Neural crest cell (in vitro differentiated cells): Measurements from ENCODE around the gene CCR6. TPM values are rescaled to one million over a fixed set of nuclear protein-coding genes. Genes with fewer than 3 reads are reported as not detected.

ENCODE experiments used
- DNase-seq: peaks from one replicate; pipeline ENCODE4 v3.0.0; 2021; ENCODE audit warnings: low read depth, mixed read lengths, low spot score
- H3K27ac Mint-ChIP-seq: one replicate; pipeline ENCODE4 v1.8.0; 2021; ENCODE audit warnings: mild to moderate bottlenecking, mixed read lengths; ENCODE audit not compliant: unreplicated experiment
- H3K27me3 Mint-ChIP-seq: 2 replicates; pipeline ENCODE4 v1.8.0; 2021; ENCODE audit warnings: low read depth, mild to moderate bottlenecking, mixed read lengths
- H3K36me3 Mint-ChIP-seq: 2 replicates; pipeline ENCODE4 v1.8.0; 2021; ENCODE audit warnings: low read depth, mild to moderate bottlenecking, mixed read lengths
- H3K4me1 Mint-ChIP-seq: 2 replicates; pipeline ENCODE4 v1.8.0; 2021; ENCODE audit warnings: mixed read lengths
- H3K4me3 Mint-ChIP-seq: one replicate; pipeline ENCODE4 v1.8.0; 2021; ENCODE audit warnings: mild to moderate bottlenecking, mixed read lengths
- H3K9me3 Mint-ChIP-seq: 2 replicates; pipeline ENCODE4 v1.8.0; 2021; ENCODE audit warnings: mixed read lengths
- CTCF ChIP-seq: fragments of 200-600 bp; sonication (generic); conservative IDR thresholded peaks from 2 replicates; pipeline ENCODE4 v1.5.0; 2021; ENCODE audit warnings: antibody characterized with exemption, mild to moderate bottlenecking
- total RNA-seq: library from RNA; stranded (reverse); gene quantifications from 2 replicates; pipeline ENCODE4 v1.2.1, GENCODE V29; 2021

CCR6 gene
- total RNA-seq, 1 donor from 2014 or later: not detected

- Mint-ChIP-seq H3K4me3 (no peak overlapping the region), H3K9me3 (no peaks in the 10 kb centered on the region), H3K27ac (no peak overlapping the region), H3K4me1 (peaks cover 8% of the 10 kb centered on the region), H3K27me3 (no peaks in the 10 kb centered on the region), H3K36me3 (no peaks in the 10 kb centered on the region)
- no peak for DNase-seq
- TF ChIP-seq CTCF: no peak
Measured at GRCh38 chr6:167112421-167112820, 10.5 kb upstream of the CCR6 start.

- no peak for TF ChIP-seq CTCF
- Mint-ChIP-seq H3K27me3 (no peaks in the 10 kb centered on the region), H3K27ac (no peak overlapping the region), H3K36me3 (no peaks in the 10 kb centered on the region), H3K4me1 (peaks cover 8% of the 10 kb centered on the region), H3K9me3 (no peaks in the 10 kb centered on the region), H3K4me3 (no peak overlapping the region)
- DNase-seq: no peak
Measured at GRCh38 chr6:167113047-167113754, 9.7 kb upstream of the CCR6 start.

DNA sequence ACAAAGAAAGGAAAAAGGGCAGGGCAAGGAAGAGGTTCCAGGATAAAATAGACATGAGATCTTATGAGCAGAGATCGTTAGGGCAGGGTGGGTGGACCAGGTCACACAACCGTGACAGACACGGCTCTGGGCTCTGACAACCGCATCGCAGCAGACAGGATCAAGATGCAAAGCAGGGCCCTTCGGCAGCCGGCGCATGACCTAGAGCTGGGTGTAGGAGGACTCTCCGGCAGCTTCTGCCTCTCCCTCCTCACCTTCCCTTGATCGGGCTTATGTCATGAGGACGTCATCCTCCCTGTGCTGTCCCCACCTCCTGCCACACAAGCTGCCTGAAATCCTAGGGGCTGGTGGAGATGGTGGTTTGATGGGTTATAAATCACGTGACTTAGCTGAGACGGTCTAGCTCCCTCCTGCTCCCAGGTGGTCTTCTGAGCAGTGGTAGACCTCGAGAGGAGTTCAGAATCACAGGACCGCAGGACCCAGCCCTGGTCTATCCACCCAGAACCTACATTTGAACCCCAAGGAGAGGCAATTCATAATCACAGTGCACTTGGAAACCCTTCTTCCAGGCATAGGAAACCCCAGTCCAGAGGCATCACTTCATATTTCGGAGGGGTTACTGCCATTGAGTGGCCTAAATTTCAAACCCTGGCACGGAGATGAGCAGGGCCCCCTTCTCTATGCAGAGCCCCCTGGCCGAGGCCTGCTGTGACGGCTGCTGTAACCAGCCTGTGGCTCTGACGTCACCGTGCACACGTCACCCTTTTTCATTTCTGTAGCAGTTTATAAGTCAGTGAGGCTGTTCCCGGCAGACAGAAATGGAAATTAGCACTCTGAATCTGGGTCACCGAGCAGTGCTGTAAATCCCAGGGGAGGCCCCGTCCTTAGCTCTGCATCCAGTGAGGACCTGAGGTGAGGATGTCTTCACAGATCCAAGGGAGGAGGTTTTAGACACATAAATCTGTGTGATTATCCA, 8.7 kb upstream of the CCR6 start:
- Mint-ChIP-seq H3K9me3 (no peaks in the 10 kb centered on the region), H3K4me1 (peaks cover 8% of the 10 kb centered on the region), H3K36me3 (no peaks in the 10 kb centered on the region), H3K27me3 (no peaks in the 10 kb centered on the region), H3K4me3 (no peak overlapping the region), H3K27ac (no peak overlapping the region)
- no peak for DNase-seq
- no peak for TF ChIP-seq CTCF

- no peak for DNase-seq
- H3K27ac Mint-ChIP-seq: no peak overlapping the region
Measured at GRCh38 chr6:167115054-167115453, 7.8 kb upstream of the CCR6 start.

More at GRCh38 chr6:167115054-167115453, 7.8 kb upstream of the CCR6 start:
- Mint-ChIP-seq H3K4me3 (no peak overlapping the region), H3K27me3 (no peaks in the 10 kb centered on the region), H3K9me3 (no peaks in the 10 kb centered on the region), H3K4me1 (peaks cover 8% of the 10 kb centered on the region), H3K36me3 (no peaks in the 10 kb centered on the region)
- TF ChIP-seq CTCF: no peak
